PC-9 (cell line): ENCODE results near the gene TGIF2. TPM values are rescaled to one million over a fixed set of nuclear protein-coding genes. Genes with fewer than 3 reads are reported as not detected.

Source experiments
- BruUV-seq: library from RNA; stranded (reverse); fragments of 400-500 nt; replicated peaks from 2 replicates; lab custom pipeline; 2021; lab: Mats Ljungman, UMichigan
- CTCF ChIA-PET: fragments of 300-600 bp; sonication (Branson Sonifier 250); formaldehyde crosslinking; loops from one replicate; lab custom pipeline; 2022; ENCODE audit warnings: antibody characterized with exemption; lab: Charles Lee
- POLR2A ChIA-PET: fragments of 300-600 bp; sonication (Branson Sonifier 250); formaldehyde crosslinking; loops from one replicate; lab custom pipeline; 2022; ENCODE audit warnings: antibody characterized with exemption; ENCODE audit not compliant: unreplicated experiment; lab: Charles Lee
- DNase-seq, 2 experiments: peaks; one replicate each; pipeline versions ENCODE4 v3.0.0 to v3.0.0-alpha.2; 2015 to 2022; ENCODE audit warnings: mixed read lengths in 1 of 2
- H2AFZ ChIP-seq: fragments of 200-600 bp; sonication (generic); 2 replicates; pipeline ENCODE4 v1.8.1; 2017; ENCODE audit warnings: antibody characterized with exemption
- H3F3A ChIP-seq: fragments of 200-600 bp; sonication (generic); 2 replicates; pipeline ENCODE4 v1.8.1; 2017; ENCODE audit warnings: antibody characterized with exemption, mild to moderate bottlenecking, low read depth; ENCODE audit not compliant: insufficient read depth
- H3K27ac ChIP-seq: fragments of 200-600 bp; sonication (generic); 2 replicates; pipeline ENCODE4 v1.6.1; 2016; ENCODE audit warnings: mixed run types
- H3K27me3 ChIP-seq: fragments of 200-600 bp; sonication (generic); 2 replicates; pipeline ENCODE4 v1.6.1; 2016; ENCODE audit warnings: low read depth, mixed run types; ENCODE audit not compliant: insufficient read depth
- H3K36me3 ChIP-seq: fragments of 200-600 bp; sonication (generic); 2 replicates; pipeline ENCODE4 v1.6.1; 2016; ENCODE audit warnings: low read depth, mixed run types
- H3K4me1 ChIP-seq: fragments of 200-600 bp; sonication (generic); replicated peaks from 2 replicates; pipeline ENCODE4 v1.6.1; 2016; ENCODE audit warnings: mixed run types; ENCODE audit not compliant: insufficient read depth
- H3K4me2 ChIP-seq: fragments of 200-600 bp; sonication (generic); 2 replicates; pipeline ENCODE4 v1.6.1; 2017; ENCODE audit warnings: mixed run types
- H3K4me3 ChIP-seq: fragments of 200-600 bp; sonication (generic); 2 replicates; pipeline ENCODE4 v1.6.1; 2016; ENCODE audit warnings: mixed run types
- H3K79me2 ChIP-seq: fragments of 200-600 bp; sonication (generic); 2 replicates; pipeline ENCODE4 v1.6.1; 2017; ENCODE audit warnings: low read depth, mixed run types
- H3K9me2 ChIP-seq: fragments of 200-600 bp; sonication (generic); 2 replicates; pipeline ENCODE4 v1.8.1; 2017; ENCODE audit warnings: mild to moderate bottlenecking; ENCODE audit not compliant: insufficient read depth
- H3K9me3 ChIP-seq: fragments of 200-600 bp; sonication (generic); 2 replicates; pipeline ENCODE4 v1.8.1; 2016; ENCODE audit warnings: low read depth; ENCODE audit not compliant: insufficient read depth
- H4K20me1 ChIP-seq: fragments of 200-600 bp; sonication (generic); 2 replicates; pipeline ENCODE4 v1.8.1; 2017; ENCODE audit not compliant: insufficient read depth
- EZH2 ChIP-seq: fragments of 200-600 bp; sonication (generic); IDR thresholded peaks from 2 replicates; pipeline ENCODE4 v1.8.0; 2017; ENCODE audit warnings: antibody characterized with exemption, low read depth
- intact Hi-C: fragments of 100-400 bp; cut with micrococcal nuclease; formaldehyde crosslinking; loops from one replicate; pipeline ENCODE4 v1.10.0; 2022; ENCODE audit not compliant: unreplicated experiment
- total RNA-seq: library from RNA; stranded (reverse); gene quantifications from 2 replicates; pipeline ENCODE4 v1.2.3, GENCODE V29; 2021
- TF ChIP-seq, protein P1 (sequence below): fragments of 200-600 bp; sonication (generic); conservative IDR thresholded peaks from 2 replicates; pipeline ENCODE4 v1.6.1; 2017; ENCODE audit warnings: mixed run types, antibody characterized with exemption, mild to moderate bottlenecking, moderate library complexity

The TGIF2 gene
- total RNA-seq, 1 experiment from 2014 or later = 18.3 TPM

DNA sequence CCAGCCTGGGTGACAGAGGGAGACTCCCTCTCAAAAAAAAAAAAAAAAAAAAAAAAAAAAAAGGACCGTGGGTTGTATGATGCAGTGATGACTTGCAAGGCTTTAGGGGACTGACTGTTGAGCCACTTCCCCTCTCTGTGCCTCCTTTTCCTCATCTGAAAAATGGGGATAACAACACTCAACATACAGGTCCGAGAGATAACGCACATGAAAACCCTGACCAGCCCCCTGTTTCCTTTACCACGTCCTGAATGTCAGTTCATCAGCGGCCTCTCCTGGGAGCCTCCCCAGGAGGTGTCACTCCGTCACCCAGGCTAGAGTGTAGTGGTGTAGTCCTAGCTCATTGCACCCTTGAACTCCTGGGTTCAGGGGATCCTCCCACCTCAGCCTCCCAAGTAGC lies 68.7 kb downstream of the TGIF2 start:
- Histone ChIP-seq H3K79me2 (no peaks in the 10 kb centered on the region), H2AFZ (no peak overlapping the region), H3K4me3 (no peak overlapping the region), H4K20me1 (no peaks in the 10 kb centered on the region), H3K27me3 (no peaks in the 10 kb centered on the region), H3K27ac (no peak overlapping the region), H3K4me2 (no peak overlapping the region), H3K36me3 (no peaks in the 10 kb centered on the region), H3K9me3 (no peaks in the 10 kb centered on the region), H3K9me2 (no peaks in the 10 kb centered on the region), H3K4me1 (peaks cover 7% of the 10 kb centered on the region; the same call in 1 of the 2 replicates), H3F3A (peaks cover 3% of the 10 kb centered on the region; the same call in 1 of the 2 replicates)
- intact Hi-C loops = no loop called here
- CTCF ChIA-PET = no interaction called here
- no peak for TF ChIP-seq EZH2
- TF ChIP-seq, protein P1, sequence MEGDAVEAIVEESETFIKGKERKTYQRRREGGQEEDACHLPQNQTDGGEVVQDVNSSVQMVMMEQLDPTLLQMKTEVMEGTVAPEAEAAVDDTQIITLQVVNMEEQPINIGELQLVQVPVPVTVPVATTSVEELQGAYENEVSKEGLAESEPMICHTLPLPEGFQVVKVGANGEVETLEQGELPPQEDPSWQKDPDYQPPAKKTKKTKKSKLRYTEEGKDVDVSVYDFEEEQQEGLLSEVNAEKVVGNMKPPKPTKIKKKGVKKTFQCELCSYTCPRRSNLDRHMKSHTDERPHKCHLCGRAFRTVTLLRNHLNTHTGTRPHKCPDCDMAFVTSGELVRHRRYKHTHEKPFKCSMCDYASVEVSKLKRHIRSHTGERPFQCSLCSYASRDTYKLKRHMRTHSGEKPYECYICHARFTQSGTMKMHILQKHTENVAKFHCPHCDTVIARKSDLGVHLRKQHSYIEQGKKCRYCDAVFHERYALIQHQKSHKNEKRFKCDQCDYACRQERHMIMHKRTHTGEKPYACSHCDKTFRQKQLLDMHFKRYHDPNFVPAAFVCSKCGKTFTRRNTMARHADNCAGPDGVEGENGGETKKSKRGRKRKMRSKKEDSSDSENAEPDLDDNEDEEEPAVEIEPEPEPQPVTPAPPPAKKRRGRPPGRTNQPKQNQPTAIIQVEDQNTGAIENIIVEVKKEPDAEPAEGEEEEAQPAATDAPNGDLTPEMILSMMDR = no peak
- DNase-seq = no peak
- BruUV-seq = no TSS peak
- POLR2A ChIA-PET = no interaction called here

Other genes with a start within 250 kb of the TGIF2 start
- 13.3 and 25.3 TPM in 2 replicates for gene MYL9, start 32.1 kb upstream of the TGIF2 start, total RNA-seq
- gene RAB5IF, start 32.2 kb downstream of the TGIF2 start, total RNA-seq = 220 and 303 TPM in 2 replicates
- not detected in 2 replicates for gene SLA2, start 72.6 kb downstream of the TGIF2 start, total RNA-seq
- 40.7 and 55.6 TPM in 2 replicates for gene NDRG3, start 172.5 kb downstream of the TGIF2 start, total RNA-seq
- 29.2 and 32.4 TPM in 2 replicates for gene DSN1, start 200.2 kb downstream of the TGIF2 start, total RNA-seq